OCI-LY3 (cell line): ENCODE measurements around the gene CYBC1.

Experiments used
- CTCF ChIP-seq: fragments of 200-600, 300-600 bp; sonication (generic); IDR thresholded peaks from 2 replicates; pipeline ENCODE4 v1.5.1; 2014; ENCODE audit warnings: antibody characterized with exemption, low read length, low read depth
- EZH2phosphoT487 ChIP-seq: fragments of 200-600 bp; shearing (Covaris generic); IDR thresholded peaks from 2 replicates; pipeline ENCODE4 v1.6.1; 2018; ENCODE audit warnings: antibody characterized with exemption, mixed run types, low read depth

GRCh38 chr17:82458885-82459424 is 8.4 kb upstream of the CYBC1 start:
- no peak for TF ChIP-seq EZH2phosphoT487
- no peak for TF ChIP-seq CTCF
